Smooth muscle cell of the umbilical artery (primary cell): ENCODE data around the gene MC3R. TPM values are rescaled to one million over a fixed set of nuclear protein-coding genes. Genes with fewer than 3 reads are reported as not detected.

Experiments used
- total RNA-seq: library from RNA; depleted of rRNA; stranded (reverse); fragments of >200 nt; gene quantifications from 2 replicates; pipeline ENCODE4 v1.2.3, GENCODE V29; 2014

The MC3R gene
- total RNA-seq = not detected in 2 replicates

GRCh38 chr20:56247954-56248782 is at the start of gene MC3R:
Gene MC3R (plus strand): TSS chr20:56248732. CDS start chr20:56248844, 112 bp downstream.

Other genes with a start within 250 kb of the MC3R start
- not detected in 2 replicates for gene CBLN4, start 243.2 kb upstream of the MC3R start, total RNA-seq
- 44.6 and 46.9 TPM in 2 replicates for gene FAM210B, start 110.2 kb downstream of the MC3R start, total RNA-seq
- 4.8 and 29.4 TPM in 2 replicates for gene AURKA, start 143.5 kb downstream of the MC3R start, total RNA-seq
- gene CSTF1, start 143.9 kb downstream of the MC3R start, total RNA-seq = 23.2 and 32.9 TPM in 2 replicates
- gene CASS4, start 163.5 kb downstream of the MC3R start, total RNA-seq = under 0.01 and 0.14 TPM in 2 replicates
- gene RTF2, start 219.9 kb downstream of the MC3R start, total RNA-seq = 76.0 and 76.7 TPM in 2 replicates